Right cardiac atrium (tissue), 5 donors: ENCODE data around the gene H2AZ1. TPM values are rescaled to one million over a fixed set of nuclear protein-coding genes. Genes with fewer than 3 reads are reported as not detected.

Experiments used
- polyA plus RNA-seq: library from polyadenylated mRNA; stranded (reverse); fragments of 200-250 nt; gene quantifications from one replicate; pipeline ENCODE4 v1.2.3, GENCODE V29; 2013
- total RNA-seq, 4 donors: library from RNA; stranded (reverse); fragmentation: NEBNext Ultra II Directional; extraction: Animal tissue kit (Norgen Biotek cat#: 25700); gene quantifications; one replicate each; pipeline ENCODE4 v1.2.1, GENCODE V29; 2021
- donor health status: healthy with polysubstance abuse.
- donor health status: DM: no; HTN: yes; CAD: no.
- donor health status: DM: no; HTN: no; CAD: no.
- donor health status: DM: no; HTN: yes; CAD: no; lungs with severe emphysema.
- donor health status: DM: yes; HTN: yes; CAD: no.

The H2AZ1 gene
- total and polyA plus RNA-seq, 5 donors, result 76.0 to 134 (median 92.0) TPM

Other genes with a start within 250 kb of the H2AZ1 start
- 1 to 10 TPM in 1 of 4 donors, under 1 TPM in 3; 0.42 to 1.4 (median 0.71) TPM for gene DAPP1, start 133.4 kb downstream of the H2AZ1 start, total RNA-seq
- 0.16 TPM for gene DAPP1, start 133.4 kb downstream of the H2AZ1 start, polyA plus RNA-seq
- 10 to 100 TPM; 24.9 to 38.3 (median 32.4) TPM for gene LAMTOR3, start 55.8 kb downstream of the H2AZ1 start, total RNA-seq
- 46.7 TPM for gene LAMTOR3, start 55.8 kb downstream of the H2AZ1 start, polyA plus RNA-seq
- 10 to 100 TPM; 25.3 to 29.0 (median 27.4) TPM for gene DNAJB14, start 3.7 kb downstream of the H2AZ1 start, total RNA-seq
- 6.5 TPM for gene DNAJB14, start 3.7 kb downstream of the H2AZ1 start, polyA plus RNA-seq
- 1 to 10 TPM; 1.1 to 3.6 (median 2.1) TPM for gene DDIT4L, start 240.2 kb upstream of the H2AZ1 start, total RNA-seq
- gene DDIT4L, start 240.2 kb upstream of the H2AZ1 start, polyA plus RNA-seq, result 2.3 TPM